ENCODE measurements around the gene WDR86.
A peak's percentile ranks its signal among the peaks of the same experiment; 100 is the strongest.

Gene WDR86

DNA sequence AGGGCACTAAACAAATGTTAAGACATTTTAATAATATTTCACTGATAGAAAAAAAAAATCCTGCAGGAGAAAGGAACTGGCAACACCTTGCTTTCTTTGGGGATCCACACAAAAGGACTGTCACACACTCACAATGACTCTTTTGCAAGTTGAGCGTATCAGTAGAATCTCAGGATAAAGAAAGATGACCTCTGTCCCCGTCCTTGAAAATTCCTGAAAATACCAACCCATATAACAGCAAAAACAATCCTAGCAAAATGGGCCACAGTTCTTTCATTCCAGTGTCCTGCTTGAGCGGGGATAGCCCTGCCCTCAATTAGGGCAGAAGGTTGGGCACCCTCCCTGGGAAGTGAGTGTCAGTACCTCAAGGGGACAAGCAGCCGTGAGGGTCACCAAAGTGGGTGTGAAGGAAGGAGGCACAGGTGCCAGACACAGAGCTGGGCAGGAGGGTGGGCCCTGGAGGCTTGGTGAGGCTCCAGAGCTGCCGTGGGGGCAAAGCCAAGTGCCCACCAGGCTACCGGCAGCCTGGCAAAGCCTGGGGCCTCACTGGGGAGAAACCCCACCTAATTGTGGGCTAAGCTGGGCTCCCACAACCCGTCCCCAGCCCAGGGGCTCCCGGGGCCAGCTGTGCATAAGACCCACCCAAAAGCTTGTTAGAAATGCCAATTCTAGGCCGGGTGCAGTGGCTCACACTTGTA lies 2.8 kb downstream of the WDR86 start:
- DNase-seq (ENCODE audit: low spot score), result no peak

DNA sequence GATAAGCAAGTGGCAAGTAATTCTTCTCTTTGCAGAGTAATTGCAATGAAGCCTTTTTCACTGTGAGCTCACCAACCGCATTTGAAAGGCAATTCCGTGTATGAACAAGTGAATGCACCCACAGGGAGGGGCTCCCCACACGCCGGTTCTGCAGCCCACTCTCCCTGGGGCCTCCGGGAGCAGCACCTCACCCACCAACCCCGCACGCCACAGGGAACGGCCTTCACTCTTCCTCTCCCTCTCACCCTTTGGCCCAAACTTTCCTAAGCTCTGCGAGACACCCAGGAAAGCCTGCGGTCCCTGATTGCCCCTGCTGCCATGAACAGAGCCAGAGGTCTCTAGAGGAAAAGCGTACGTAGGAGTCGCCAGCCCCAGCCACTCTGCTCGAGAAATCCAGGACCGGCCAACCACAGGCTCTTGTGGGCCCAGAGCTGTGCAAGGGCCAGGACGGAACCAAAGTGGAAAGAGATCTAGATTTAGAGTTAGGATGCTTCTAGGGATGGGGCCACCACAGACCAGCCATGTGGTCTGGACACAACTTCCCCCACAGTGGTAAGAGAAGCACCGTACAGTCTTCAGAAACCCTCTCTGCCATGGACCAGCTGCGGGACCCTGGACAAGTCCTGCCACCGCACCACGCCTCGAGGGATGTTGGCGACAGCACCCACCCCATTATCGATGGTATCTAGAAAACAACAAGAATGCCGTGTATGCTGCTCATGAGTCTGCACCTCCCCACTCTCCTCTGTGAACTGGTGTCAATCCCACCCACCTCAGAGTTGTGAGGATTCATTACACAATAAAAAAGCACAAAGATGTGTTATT lies 3.6 kb downstream of the WDR86 start:
- no peak for DNase-seq (ENCODE audit: low spot score)

DNA sequence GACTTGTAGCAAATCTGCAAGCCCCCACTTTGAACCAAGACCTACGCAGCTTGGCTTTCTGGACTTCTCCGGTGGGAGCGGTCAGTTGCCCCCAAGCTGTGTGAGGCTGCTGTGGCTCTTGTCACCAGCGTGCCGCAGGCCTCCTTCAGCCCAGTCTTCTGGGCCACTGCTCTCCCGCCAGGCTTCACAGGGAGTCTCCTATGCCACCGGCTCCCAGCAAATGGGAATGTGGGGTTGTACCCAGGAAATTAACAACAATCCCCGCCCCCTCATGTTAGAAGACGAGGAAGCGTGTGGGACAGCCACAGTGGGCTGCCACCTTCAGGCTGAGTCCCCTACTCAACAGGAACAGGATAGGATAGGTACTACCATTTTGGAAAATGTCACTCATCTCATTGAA lies 4.2 kb downstream of the WDR86 start:
- DNase-seq (ENCODE audit: low spot score), result no peak

DNA sequence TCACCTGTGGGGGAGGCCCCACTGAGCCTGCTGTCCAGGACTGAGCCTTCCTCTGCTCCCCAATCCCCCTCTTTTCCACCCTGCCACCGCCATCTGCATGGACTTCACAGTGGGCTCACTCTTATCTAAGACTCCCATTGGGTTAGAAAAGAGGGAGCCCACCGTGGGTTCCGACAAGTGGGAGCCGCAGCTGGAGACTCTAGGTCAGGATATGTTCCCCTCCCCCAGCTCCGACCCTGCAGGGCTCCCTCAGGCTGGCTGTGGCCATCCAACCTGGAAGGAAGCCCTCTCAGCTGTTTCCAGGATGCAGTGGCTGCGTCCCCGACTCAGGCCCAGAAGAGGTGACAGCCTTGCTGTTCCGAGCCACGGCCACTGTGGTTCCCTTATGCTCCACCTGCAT lies 4.8 kb downstream of the WDR86 start:
- DNase-seq (ENCODE audit: low spot score), result no peak

DNA sequence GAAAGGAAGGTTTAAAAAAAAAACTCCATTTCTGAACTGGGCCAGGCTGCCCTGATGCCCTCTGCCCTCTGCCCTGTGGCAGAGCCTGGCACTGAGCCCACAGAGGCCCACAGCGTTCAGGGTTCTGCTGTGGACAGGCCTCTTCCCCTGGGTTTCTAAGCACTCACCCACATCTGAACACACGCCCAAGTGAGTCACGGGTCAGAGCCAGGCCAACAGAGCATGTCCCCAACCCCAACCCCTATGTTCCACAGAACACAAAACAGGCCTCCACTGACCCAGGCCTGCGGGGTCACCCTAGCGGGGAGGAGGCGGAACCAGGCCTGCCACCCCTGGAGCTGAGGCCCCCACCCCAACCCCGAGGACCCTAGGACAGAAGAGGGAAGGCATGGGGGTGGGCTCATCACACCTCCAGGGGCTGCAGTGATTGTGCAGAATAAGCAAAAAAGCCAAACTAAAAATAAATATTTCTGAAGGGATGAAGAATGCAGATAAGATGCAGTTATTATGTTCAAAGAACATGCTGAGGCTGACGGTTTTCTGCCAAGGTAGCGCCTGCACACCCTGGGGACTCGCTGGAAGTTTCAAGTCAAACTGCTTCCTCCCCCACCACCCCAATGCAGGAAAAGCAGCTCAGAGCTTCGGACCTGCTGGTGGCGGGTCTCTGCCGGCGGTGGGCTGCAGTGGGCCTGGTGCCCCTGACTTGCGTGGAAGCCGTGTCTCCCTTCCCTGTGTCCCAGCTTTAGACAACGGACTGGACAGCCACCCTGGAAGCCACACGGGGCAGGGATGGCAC lies 5.4 kb downstream of the WDR86 start:
- peak; percentile 23 for DNase-seq (ENCODE audit: low spot score)

DNA sequence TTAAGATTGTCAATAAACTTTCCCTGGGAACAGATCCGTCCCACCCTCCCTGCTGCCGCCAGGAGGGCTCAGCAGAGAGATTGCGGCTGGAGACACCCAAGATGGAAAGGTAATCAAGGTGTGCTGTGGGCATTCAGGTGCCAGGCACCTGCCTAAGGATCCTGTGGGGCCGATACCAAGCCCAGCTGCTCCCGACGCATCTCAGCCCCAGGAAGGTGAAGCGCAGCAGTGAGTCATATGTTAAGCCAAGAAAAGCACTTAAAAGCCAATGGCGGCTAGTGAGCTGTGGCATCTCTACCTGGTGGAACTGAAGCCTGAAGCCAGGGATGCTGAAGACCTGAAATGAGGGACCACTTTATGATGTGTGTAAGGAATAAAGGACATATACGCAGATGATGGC lies 6.1 kb downstream of the WDR86 start:
- DNase-seq (ENCODE audit: low spot score), result no peak

DNA sequence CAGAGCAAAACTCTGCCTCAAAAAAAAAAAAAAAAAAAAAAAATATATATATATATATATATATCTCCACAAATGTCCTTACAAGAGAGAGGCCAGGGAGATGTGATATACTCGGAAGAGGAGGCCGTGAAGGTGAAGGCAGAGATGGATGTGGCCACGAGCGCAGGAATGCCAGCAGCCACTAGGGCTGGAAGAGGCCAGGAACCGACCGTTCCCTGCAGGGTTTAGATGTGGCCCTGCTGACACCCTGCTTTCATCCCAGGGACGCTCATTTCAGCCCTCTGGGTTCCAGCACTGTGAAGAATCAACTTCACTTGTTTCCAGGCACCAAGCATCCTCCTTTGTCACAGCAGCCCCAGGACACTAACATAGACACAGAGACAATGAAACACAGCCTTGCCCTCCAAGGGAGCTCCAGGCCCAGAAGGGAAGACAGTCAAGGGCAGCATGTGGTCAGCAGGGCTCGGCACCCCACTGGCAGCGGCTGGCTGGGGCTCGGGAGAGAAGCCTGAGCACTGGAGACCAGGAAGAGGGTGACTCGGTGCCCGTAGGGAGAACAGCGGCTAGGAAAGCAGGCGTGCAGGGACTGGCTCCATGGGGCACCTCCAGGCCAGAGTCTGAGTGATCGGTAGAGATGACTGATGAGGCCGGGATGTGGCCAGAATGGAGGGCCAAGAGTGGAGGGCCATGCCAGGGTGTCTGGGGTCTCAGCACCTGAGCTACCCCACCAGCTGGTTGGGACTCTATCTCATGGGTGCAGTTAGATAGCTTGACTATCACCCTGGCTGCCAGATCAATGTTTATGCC lies 7.6 kb downstream of the WDR86 start:
- DNase-seq (ENCODE audit: low spot score), result no peak

DNA sequence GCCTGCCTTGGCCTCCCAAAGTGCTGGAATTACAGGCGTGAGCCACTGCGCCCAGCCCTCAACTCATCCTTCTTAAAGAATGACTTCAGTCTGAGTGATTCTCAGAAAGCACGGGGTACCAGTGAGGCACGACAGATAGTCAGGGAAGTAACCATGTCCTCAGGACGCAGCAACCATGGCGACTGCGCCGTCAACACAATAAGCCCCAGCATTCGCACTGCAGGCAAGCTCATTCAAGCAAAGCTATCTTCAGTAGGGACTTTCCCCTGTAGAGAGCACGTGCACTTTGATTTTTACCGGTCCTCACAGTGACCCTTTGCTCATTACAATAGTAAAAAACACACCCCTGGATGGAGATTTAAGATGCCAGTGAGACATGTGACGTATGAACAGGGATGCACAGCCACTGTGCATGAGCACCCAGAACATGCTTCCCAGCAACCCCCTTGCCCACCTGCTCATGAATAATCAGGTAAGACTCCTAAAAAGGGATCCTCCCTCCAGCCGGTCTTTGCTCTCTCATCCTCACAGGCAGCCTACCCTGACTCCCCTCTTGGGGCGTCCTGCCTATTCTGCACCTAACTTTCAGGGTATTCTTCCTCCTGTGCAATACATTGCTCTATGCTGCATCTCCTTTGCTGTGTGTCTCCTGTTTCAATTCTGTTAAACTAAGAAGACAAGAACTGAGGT lies 9.1 kb downstream of the WDR86 start:
- DNase-seq (ENCODE audit: low spot score), result no peak

DNA sequence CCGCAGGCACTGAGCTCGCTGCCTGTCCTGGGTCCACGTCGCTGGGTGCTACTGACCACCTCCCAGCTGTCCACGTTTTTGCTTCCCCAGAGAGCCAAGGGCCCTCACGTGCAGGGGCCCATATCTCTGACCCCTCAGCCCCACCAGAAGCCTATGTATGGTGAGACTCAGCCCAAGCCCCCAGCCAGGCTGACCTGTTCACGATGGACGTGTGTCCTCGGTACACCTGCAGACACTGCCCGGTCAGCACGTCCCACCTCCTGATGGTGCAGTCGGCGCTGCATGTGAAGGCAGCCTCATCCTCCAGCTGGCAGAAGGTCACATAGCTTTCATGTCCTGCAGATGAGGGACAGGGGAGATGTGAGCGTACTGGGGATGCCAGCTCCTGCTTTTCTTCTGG lies 9.9 kb downstream of the WDR86 start:
- no peak for DNase-seq (ENCODE audit: low spot score)

DNA sequence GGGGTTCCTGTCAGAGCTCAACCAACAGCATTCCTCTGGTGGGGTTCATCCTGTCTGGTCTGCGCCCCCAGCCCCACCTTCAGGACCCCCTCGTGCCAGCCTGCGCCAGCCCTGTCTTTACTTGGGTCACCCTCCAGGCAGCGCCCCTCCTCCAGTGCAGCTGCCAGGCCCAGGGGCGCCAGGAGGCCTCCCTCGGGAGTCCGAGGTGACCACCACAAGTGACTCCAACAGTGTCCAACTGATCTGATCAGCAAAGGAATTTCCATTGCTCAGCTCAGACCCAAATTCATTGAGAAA lies 10.6 kb downstream of the WDR86 start:
- DNase-seq (ENCODE audit: low spot score), result no peak

DNA sequence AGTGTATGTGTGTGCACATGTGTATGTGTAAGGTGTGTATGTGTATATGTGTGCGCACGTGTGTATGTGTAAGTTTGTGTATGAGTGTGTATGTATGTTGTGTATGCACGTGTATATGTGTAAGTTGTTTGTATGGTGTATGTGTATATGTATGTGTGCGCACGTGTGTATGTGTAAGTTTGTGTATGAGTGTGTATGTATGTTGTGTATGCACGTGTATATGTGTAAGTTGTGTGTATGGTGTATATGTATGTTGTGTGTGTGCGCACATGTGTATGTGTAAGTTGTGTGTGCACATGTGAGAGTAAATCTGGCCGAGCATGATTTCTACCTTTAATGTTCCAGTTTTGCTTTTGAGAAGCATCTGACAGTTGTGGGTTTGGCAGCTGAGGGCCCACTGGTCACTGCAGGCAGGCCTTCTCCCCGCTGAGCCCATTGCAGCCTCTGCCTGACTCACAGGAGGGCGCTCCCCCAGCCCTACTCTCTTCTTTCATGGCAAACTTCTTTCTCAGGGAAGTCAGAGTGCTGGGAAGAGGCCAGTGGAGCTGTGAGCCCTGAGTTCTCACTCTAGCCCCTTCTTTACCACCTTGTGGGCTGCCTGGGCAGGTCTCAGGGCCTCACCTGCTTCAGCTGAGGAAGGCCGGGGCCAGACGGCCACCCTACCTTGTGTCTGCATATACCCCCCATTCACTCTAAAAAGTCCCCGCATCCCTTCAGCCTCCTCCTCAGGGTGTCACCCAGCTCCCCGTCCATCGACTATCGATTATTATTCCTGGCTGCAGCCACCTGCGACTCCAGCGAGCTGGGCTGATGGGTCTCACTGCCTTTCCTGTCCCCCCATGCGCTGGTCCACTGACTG lies 11.2 kb downstream of the WDR86 start:
- no peak for DNase-seq (ENCODE audit: low spot score)

DNA sequence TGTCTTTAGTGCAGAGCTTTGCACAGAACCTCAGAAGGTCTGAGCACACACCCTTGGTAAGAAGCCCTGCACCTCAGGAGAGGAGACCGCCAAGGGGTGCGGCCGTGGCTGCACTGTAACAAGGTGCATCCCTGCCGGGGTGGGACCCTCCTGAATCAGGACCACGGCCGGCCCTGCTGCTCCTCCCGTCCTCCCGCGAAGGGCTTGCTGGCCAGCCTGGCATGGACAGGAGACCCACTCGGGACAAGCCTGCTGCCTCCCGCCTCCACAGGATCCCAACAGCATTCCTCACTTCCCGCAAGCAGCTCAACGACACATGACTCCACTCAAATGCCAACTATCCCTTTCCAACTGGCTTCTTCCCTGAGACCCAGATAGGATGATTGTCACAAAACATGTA lies 12.8 kb downstream of the WDR86 start:
- DNase-seq (ENCODE audit: low spot score), result no peak

DNA sequence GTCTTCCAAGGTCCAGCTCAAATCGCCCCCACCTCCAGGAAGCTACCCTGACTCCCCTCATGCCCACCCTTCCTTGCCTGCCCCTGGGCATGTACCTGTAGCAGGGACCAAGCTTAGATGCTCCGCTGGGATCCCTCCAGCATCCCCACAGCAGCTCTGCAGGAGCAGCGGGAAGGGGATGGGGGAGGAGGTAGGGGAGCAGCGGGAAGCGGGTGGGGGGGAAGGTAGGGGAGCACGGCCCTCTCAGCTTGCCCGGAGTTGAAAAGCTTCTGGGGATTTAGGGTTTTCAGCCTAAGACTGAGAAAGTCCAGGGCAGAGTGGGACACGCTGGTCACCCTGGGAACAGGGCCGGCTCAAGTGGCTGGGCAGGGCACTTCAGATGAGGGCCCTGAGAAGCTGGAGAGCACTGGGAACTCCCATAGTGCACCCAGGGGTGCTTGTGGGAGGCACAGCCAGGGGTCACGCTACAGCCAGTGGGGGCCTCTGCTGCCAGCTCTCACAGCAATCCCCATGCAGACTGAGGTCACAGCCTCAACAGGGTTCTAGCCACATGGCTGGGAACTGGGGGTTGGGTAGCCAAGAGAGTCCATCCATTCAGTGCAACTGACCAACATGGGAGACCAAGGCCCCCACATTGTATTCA lies 13.4 kb downstream of the WDR86 start:
- DNase-seq (ENCODE audit: low spot score), result no peak

DNA sequence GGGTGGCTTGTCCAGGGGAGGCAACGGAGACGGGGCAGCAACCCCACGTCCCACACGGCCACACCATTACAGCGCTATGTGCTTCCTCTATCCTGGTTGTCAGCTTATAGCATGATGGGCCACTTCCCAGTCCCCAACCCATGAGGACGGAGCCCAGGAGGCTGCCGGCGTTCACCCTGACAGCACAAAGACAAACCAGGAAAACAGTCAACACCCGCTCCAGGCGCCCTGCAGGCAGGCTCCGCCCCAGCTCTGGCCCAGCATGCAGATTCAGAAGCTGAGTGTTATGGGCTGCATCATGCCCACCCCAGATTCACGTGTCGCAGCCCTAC lies 14.8 kb downstream of the WDR86 start:
- no peak for DNase-seq (ENCODE audit: low spot score)

DNA sequence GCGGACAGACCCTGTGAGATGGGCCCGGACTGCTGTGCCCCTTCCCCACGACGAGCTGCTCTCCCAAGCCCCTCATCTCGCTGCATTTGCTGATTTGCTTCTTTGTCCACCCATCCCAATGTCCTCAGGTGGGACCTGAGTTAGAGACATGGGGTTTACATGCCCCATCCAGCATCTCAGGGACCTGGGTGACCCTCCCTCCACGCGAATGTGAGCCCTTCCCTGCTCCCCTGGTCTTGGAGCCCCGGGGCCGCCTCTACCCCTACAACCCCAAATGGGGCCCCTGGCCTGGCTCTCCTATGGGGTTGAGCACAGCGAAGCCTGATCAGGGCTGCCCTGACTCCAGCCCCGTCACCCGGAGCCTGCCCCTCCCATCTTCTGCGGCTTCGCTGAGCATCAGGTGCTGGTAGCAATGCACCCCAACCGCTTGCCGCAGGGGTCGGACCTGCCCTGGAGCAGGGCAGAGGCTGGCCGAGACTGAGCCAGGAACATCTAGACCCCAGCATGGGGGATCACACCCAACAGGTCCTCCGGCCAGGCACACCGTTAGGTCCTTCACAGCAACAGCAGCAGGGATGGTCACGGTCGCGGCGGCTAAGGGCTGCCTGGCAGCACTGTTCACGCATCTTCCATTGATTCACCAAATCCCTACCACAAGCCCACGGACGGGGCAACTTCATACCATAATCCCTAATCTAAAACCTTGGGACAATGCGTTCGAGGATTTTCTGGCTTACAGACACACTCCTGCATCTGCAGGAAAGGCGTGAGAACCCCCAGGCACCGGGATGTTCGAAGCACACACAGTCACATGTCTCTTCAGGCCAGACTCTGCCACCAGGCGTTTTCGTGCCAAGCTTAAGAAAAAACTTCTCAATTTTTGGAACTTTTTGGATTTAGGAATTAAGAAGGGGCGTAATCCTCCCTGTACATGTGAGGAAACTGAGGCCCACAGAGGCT lies 15.5 kb downstream of the WDR86 start:
- DNase-seq (ENCODE audit: low spot score), result no peak

DNA sequence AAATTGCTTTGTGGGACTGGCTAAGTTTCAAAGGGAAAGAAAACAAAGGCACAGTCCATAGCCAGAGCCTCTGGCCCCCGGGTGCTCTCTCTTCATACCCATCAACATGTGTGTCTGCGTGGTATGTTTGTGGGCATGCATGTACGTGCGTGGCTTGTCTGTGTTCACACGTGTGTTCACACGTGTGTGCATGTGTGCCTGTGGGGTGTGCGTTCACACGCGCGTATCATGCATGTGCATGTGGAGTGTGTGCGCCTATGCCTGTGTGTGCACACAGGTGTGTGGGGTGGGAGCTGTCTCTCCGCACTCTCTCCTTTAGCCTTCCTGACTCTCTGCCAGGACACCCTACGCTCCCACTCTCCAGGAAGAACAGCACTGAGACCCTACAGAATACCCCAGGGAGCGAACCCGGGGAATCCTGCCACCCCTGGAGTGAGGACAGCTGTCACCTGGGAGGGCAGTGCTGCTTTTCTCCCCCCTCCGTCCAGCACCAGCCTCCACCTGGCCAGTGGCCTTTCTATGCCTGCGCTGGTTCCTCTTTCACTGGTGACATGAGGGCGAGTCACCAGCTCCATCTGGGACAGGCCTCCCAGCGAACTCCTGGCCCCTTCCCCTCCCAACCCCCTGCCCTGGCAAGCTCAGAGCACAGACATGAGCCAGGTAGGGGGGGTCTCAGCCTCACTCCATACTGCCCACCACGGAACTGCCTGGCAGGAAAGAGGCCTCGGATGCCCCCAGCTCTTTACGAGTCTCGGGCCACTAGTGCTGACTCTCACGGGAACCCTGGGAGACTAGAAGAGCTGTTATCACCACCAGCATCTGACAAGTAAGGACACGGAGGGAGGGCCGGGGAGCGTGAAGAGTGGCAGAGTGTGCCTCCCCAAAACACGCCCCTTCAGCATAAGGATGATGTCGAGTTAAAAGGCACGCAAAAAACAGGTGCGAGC lies 16.5 kb downstream of the WDR86 start:
- DNase-seq (ENCODE audit: low spot score), result no peak

DNA sequence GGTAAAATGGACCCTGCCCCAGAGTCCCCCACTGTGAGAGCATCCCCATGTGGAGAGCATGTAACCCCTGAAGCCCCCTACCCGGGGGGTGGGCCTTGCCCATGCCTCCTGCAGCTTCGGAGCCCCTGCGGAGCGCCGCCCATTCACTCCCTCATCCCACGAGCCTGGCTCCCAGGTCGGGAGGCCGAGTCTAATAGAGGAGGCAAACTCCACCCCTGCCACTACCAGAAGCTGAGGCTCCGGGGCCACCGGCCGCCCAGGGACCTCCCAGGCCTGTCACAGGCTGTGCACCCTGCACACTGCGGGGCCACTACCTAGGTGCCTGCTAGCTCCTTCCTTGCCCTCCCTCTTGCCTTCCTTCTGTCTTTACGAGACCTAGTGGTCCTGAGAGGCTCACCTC lies 17.4 kb downstream of the WDR86 start:
- no peak for DNase-seq (ENCODE audit: low spot score)

DNA sequence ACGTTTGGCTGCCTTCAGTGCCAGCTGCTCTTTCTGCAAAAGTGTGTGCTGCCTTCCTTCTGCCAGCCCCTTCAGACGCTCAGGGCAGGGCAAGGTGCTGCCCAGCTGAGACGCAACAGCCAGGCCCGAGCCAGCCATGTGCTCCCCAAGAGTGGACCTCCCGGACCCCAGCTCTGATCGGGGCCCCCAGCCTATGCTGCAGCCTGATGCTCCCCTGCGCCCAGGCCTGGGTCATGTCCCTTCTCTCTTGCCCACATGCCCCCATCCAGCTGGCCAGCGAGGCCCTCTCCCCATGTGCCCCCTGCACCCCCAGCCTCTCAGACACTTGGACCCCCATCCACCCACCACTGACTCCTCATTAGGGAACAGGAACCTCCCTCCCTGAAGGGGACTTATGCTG lies 17.8 kb downstream of the WDR86 start:
- no peak for DNase-seq (ENCODE audit: low spot score)

Data from LoVo (cell line).